IPS-15b (cell line): Measurements from ENCODE around the gene TLNRD1.

ENCODE experiments used
- H3K27me3 ChIP-seq: one replicate; pipeline ENCODE4 v1.6.1; 2013; ENCODE audit warnings: low read length; ENCODE audit not compliant: control insufficient read depth, insufficient read depth
- H3K36me3 ChIP-seq: one replicate; pipeline ENCODE4 v1.6.1; 2013; ENCODE audit warnings: low read length; ENCODE audit not compliant: control insufficient read depth, insufficient read depth
- H3K4me1 ChIP-seq: one replicate; pipeline ENCODE4 v1.6.1; 2013; ENCODE audit warnings: mild to moderate bottlenecking, low read length; ENCODE audit not compliant: control insufficient read depth, insufficient read depth
- H3K4me3 ChIP-seq: one replicate; pipeline ENCODE4 v1.5.1; 2013; ENCODE audit warnings: low read depth, low read length
- H3K9ac ChIP-seq: one replicate; pipeline ENCODE4 v1.6.1; 2013; ENCODE audit warnings: low read depth, mild to moderate bottlenecking, low read length
- H3K9me3 ChIP-seq: one replicate; pipeline ENCODE4 v1.6.1; 2013; ENCODE audit warnings: mild to moderate bottlenecking, low read length; ENCODE audit not compliant: control insufficient read depth, insufficient read depth

Gene TLNRD1

GRCh38 chr15:81040757-81041156 lies 40.0 kb downstream of the TLNRD1 start:
- Histone ChIP-seq H3K36me3 (no peaks in the 10 kb centered on the region), H3K4me3 (no peak overlapping the region), H3K9ac (no peak overlapping the region)

GRCh38 chr15:81043281-81043934 lies 42.7 kb downstream of the TLNRD1 start:
- Histone ChIP-seq H3K9ac (no peak overlapping the region), H3K36me3 (no peaks in the 10 kb centered on the region), H3K9me3 (no peaks in the 10 kb centered on the region), H3K4me1 (no peaks in the 10 kb centered on the region), H3K4me3 (no peak overlapping the region), H3K27me3 (no peaks in the 10 kb centered on the region)

More at GRCh38 chr15:81040757-81041156, 40.0 kb downstream of the TLNRD1 start:
- Histone ChIP-seq H3K9me3 (no peaks in the 10 kb centered on the region), H3K4me1 (no peaks in the 10 kb centered on the region), H3K27me3 (no peaks in the 10 kb centered on the region)

GRCh38 chr15:81043935-81044575 lies 43.3 kb downstream of the TLNRD1 start:
- no peaks in the 10 kb centered on the region for H3K36me3 ChIP-seq
- H3K4me3 ChIP-seq: no peak overlapping the region
- no peaks in the 10 kb centered on the region for H3K9me3 ChIP-seq
- no peaks in the 10 kb centered on the region for H3K4me1 ChIP-seq
- no peaks in the 10 kb centered on the region for H3K27me3 ChIP-seq
- no peak overlapping the region for H3K9ac ChIP-seq

DNA sequence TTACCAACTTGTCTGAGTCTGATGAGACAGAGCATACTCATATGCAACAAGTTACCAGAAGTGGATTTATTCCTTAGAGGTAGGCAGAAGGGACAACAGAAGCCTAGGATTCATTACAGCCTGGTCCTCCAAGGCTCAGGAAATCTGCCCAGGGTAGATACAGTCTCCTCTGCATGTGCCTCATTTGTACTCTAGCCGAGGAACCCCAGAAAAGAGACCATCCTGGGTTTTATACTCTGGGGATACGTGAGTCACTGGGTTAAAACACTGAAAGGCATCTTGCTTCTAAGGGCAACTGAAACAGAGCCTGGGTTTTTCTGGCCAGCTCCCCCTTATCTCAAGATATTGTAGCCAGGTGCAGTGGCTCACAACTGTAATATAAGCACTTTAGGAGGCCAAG lies 45.6 kb downstream of the TLNRD1 start:
- no peaks in the 10 kb centered on the region for H3K9me3 ChIP-seq
- H3K9ac ChIP-seq: no peak overlapping the region
- no peak overlapping the region for H3K4me3 ChIP-seq
- H3K27me3 ChIP-seq: no peaks in the 10 kb centered on the region
- no peaks in the 10 kb centered on the region for H3K4me1 ChIP-seq
- H3K36me3 ChIP-seq: no peaks in the 10 kb centered on the region

GRCh38 chr15:81047928-81048327 lies 47.2 kb downstream of the TLNRD1 start:
- no peaks in the 10 kb centered on the region for H3K9me3 ChIP-seq
- no peaks in the 10 kb centered on the region for H3K4me1 ChIP-seq
- H3K36me3 ChIP-seq: no peaks in the 10 kb centered on the region
- no peak overlapping the region for H3K9ac ChIP-seq
- H3K27me3 ChIP-seq: no peaks in the 10 kb centered on the region
- H3K4me3 ChIP-seq: no peak overlapping the region

DNA sequence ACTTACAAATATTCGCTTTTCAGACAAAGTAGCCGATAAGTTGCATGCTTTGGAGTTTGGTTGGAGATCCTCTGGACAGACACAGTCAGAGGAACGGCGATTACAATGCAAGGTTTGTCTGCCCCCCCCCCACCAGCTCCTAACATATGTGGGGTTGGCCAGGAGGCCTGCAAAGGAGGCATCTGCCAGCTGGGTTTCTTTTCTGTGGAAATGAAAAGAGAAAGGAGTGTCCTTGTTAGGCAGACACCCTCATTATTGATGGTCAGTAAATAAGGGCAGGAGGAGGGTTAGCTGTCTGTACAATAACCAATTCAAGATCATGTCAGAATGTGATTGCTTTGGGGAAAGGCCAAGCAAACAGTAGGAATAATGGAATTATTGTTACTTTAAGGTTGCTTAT lies 49.1 kb downstream of the TLNRD1 start:
- no peaks in the 10 kb centered on the region for H3K9me3 ChIP-seq
- no peaks in the 10 kb centered on the region for H3K36me3 ChIP-seq
- no peak overlapping the region for H3K9ac ChIP-seq
- no peaks in the 10 kb centered on the region for H3K4me1 ChIP-seq
- H3K27me3 ChIP-seq: no peaks in the 10 kb centered on the region
- H3K4me3 ChIP-seq: no peak overlapping the region

DNA sequence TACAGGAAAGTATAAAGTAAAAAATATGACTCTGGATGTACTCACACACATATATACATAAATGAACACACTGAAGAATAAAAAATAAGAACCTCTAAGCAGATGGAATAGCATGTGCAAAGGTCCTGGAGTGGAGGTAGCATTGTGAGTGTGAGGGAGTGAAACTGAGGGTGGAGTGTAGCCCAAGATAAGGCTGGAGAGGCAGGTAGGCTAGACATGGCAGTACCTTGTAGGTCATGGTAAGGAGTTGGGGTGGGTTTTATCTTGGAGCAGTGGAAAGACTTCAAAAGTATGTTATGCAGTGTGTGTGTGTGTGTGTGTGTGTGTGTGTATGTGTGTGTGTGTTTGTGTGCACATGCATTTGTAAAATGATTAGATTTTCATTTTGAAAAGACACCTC lies 49.5 kb downstream of the TLNRD1 start:
- Histone ChIP-seq H3K4me3 (no peak overlapping the region), H3K27me3 (no peaks in the 10 kb centered on the region), H3K9me3 (no peaks in the 10 kb centered on the region), H3K9ac (no peak overlapping the region), H3K4me1 (no peaks in the 10 kb centered on the region), H3K36me3 (no peaks in the 10 kb centered on the region)

- H3K36me3 ChIP-seq: no peaks in the 10 kb centered on the region
- H3K4me3 ChIP-seq: no peak overlapping the region
- H3K4me1 ChIP-seq: no peaks in the 10 kb centered on the region
- no peaks in the 10 kb centered on the region for H3K27me3 ChIP-seq
- H3K9me3 ChIP-seq: no peaks in the 10 kb centered on the region
- H3K9ac ChIP-seq: no peak overlapping the region
Measured at GRCh38 chr15:81050805-81051204, 50.1 kb downstream of the TLNRD1 start.

GRCh38 chr15:81052046-81052445 lies 51.3 kb downstream of the TLNRD1 start:
- H3K4me3 ChIP-seq: no peak overlapping the region
- H3K27me3 ChIP-seq: no peaks in the 10 kb centered on the region
- no peaks in the 10 kb centered on the region for H3K4me1 ChIP-seq
- no peaks in the 10 kb centered on the region for H3K36me3 ChIP-seq
- H3K9me3 ChIP-seq: no peaks in the 10 kb centered on the region
- H3K9ac ChIP-seq: no peak overlapping the region

DNA sequence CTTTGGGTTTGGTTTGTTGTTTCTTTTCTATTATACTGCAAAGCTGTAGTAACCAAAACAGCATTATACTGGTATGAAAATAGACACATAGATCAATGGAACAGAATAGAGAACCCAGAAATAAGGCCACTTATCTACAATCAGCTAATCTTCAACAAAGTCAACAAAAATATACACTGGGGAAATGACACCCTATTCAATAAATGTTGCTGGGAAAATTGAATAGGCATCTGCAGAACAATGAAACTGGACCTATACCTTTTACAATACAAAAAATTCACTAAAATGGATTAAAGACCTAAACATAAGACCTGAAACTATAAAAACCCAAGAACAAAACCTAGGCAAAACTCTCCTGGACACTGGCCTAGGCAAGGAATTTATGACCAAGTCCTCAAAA lies 52.9 kb downstream of the TLNRD1 start:
- Histone ChIP-seq H3K9me3 (no peaks in the 10 kb centered on the region), H3K9ac (no peak overlapping the region), H3K4me3 (no peak overlapping the region), H3K27me3 (no peaks in the 10 kb centered on the region), H3K4me1 (no peaks in the 10 kb centered on the region), H3K36me3 (no peaks in the 10 kb centered on the region)

- Histone ChIP-seq H3K9me3 (no peaks in the 10 kb centered on the region), H3K4me1 (no peaks in the 10 kb centered on the region), H3K9ac (no peak overlapping the region), H3K4me3 (no peak overlapping the region), H3K36me3 (no peaks in the 10 kb centered on the region), H3K27me3 (no peaks in the 10 kb centered on the region)
Measured at GRCh38 chr15:81054236-81054635, 53.5 kb downstream of the TLNRD1 start.
